Kidney (tissue), 14 donors: ENCODE data around the gene STIM1. TPM values are rescaled to one million over a fixed set of nuclear protein-coding genes. Genes with fewer than 3 reads are reported as not detected.
A peak's percentile ranks its signal among the peaks of the same experiment; 100 is the strongest.
"Not testable (repeated sequence)": the region's sequence is repeated elsewhere in the genome, so short reads cannot be mapped to it uniquely, and the experiment has no call there.

ENCODE experiments used
- DNase-seq, 5 donors: peaks; one replicate each; pipeline ENCODE4 v3.0.0-alpha.2; 2013 to 2020
- FAIRE-seq: peaks from 2 replicates; lab custom pipeline; 2012; peaks lifted over from hg19 to GRCh38; lab: Jason Lieb, UNC
- H3K27ac ChIP-seq, 2 donors: one replicate each; pipeline ENCODE4 v1.7.0; 2013; ENCODE audit warnings: low read depth in 2 of 2, low read length in 2 of 2, inconsistent platforms in 1 of 2
- H3K27me3 ChIP-seq: one replicate; pipeline ENCODE4 v1.7.1; 2013; ENCODE audit warnings: low read length, inconsistent platforms; ENCODE audit not compliant: control insufficient read depth, insufficient read depth
- H3K36me3 ChIP-seq, 3 donors: one replicate each; pipeline versions ENCODE4 v1.7.0 to v1.7.1; 2013; ENCODE audit warnings: low read length in 3 of 3, control low read depth in 1 of 3, inconsistent platforms in 1 of 3; ENCODE audit not compliant: insufficient read depth in 3 of 3, control insufficient read depth in 2 of 3
- H3K4me1 ChIP-seq, 3 donors: one replicate each; pipeline versions ENCODE4 v1.7.0 to v1.7.1; 2013; ENCODE audit warnings: low read length in 3 of 3, inconsistent platforms in 1 of 3, low read depth in 1 of 3; ENCODE audit not compliant: control insufficient read depth in 2 of 3, insufficient read depth in 2 of 3
- H3K4me3 ChIP-seq, 3 donors: one replicate each; pipeline versions ENCODE4 v1.7.0 to v1.8.1; 2013; ENCODE audit warnings: low read length in 3 of 3, control low read depth in 1 of 3, inconsistent platforms in 1 of 3
- H3K9ac ChIP-seq, 3 donors: one replicate each; pipeline versions ENCODE4 v1.7.0 to v1.7.1; 2013; ENCODE audit warnings: low read length in 3 of 3, control low read depth in 1 of 3, inconsistent platforms in 1 of 3
- H3K9me3 ChIP-seq, 3 donors: one replicate each; pipeline versions ENCODE4 v1.7.0 to v1.7.1; 2013; ENCODE audit warnings: low read length in 3 of 3, control low read depth in 1 of 3, inconsistent platforms in 1 of 3; ENCODE audit not compliant: control insufficient read depth in 2 of 3, insufficient read depth in 1 of 3
- intact Hi-C: fragments of 100-400 bp; cut with DNase I; formaldehyde crosslinking; loops from one replicate; pipeline ENCODE4 v1.11.1; 2022
- polyA plus RNA-seq: library from polyadenylated mRNA; stranded (reverse); fragments of 350-450 nt; fragmentation: Illumina TruSeq; extraction: RNeasy Lipid Tissue Mini Kit (QIAGEN cat#74804); gene quantifications from one replicate; pipeline ENCODE4 v1.2.3, GENCODE V29; 2014; ENCODE audit warnings: low read depth, low replicate concordance; ENCODE audit not compliant: insufficient read depth
- total RNA-seq: library from RNA; stranded (reverse); fragmentation: NEBNext Ultra II Directional; extraction: Animal tissue kit (Norgen Biotek cat#: 25700); gene quantifications from one replicate; pipeline ENCODE4 v1.2.1, GENCODE V29; 2021
- TF ChIP-seq, protein P1 (sequence below): IDR thresholded peaks from 3 replicates; pipeline ENCODE4 v1.5.1; 2012; ENCODE audit warnings: mild to moderate bottlenecking, moderate library complexity, borderline replicate concordance; ENCODE audit not compliant: insufficient read depth; ENCODE audit errors: extremely low read depth
- donor health status: control.
- donor health status: control.
- donor health status: control.
- donor health status: control.
- donor health status: control.
- donor health status: DM: yes; HTN: yes; CAD: no.
- donor health status: Normal renal cell carcinoma (clear cell type).

Gene STIM1
- total and polyA plus RNA-seq, 2 donors from 2014 or later, result 15.7 to 68.0 TPM

DNA sequence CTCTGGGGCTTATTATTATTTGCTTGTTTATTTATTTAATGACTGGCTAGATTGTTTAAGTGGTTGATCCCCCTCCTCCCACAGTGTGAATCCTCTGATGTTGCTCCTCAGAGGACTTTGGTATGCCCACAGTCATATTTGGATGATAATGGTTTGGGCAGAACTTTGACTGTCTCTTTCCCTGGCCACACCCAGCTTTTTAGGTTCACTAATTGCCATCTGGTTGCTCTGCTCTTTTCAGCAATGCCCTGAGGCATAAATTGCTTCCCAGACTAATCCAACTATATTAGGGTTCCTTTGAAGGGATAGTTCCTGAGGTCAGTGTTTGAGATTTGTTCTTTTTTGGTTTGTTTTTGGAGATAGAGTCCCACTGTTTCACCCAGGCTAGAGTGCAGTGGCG lies 139.8 kb downstream of the STIM1 start:
- no peaks in the 10 kb centered on the region for H3K36me3 ChIP-seq
- H3K4me3 ChIP-seq, result no peak overlapping the region
- FAIRE-seq (no peak), DNase-seq (no peak)
- H3K9me3 ChIP-seq, result peaks cover 0 to 10% (median 0%) of the 10 kb centered on the region in 3 donors
- TF ChIP-seq, protein P1, sequence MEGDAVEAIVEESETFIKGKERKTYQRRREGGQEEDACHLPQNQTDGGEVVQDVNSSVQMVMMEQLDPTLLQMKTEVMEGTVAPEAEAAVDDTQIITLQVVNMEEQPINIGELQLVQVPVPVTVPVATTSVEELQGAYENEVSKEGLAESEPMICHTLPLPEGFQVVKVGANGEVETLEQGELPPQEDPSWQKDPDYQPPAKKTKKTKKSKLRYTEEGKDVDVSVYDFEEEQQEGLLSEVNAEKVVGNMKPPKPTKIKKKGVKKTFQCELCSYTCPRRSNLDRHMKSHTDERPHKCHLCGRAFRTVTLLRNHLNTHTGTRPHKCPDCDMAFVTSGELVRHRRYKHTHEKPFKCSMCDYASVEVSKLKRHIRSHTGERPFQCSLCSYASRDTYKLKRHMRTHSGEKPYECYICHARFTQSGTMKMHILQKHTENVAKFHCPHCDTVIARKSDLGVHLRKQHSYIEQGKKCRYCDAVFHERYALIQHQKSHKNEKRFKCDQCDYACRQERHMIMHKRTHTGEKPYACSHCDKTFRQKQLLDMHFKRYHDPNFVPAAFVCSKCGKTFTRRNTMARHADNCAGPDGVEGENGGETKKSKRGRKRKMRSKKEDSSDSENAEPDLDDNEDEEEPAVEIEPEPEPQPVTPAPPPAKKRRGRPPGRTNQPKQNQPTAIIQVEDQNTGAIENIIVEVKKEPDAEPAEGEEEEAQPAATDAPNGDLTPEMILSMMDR, result no peak
- H3K4me1 ChIP-seq, result no peaks in the 10 kb centered on the region
- H3K9ac ChIP-seq, result no peak overlapping the region
- intact Hi-C loops, result no loop called here
- H3K27ac ChIP-seq, result no peak overlapping the region
- H3K27me3 ChIP-seq, result no peaks in the 10 kb centered on the region

DNA sequence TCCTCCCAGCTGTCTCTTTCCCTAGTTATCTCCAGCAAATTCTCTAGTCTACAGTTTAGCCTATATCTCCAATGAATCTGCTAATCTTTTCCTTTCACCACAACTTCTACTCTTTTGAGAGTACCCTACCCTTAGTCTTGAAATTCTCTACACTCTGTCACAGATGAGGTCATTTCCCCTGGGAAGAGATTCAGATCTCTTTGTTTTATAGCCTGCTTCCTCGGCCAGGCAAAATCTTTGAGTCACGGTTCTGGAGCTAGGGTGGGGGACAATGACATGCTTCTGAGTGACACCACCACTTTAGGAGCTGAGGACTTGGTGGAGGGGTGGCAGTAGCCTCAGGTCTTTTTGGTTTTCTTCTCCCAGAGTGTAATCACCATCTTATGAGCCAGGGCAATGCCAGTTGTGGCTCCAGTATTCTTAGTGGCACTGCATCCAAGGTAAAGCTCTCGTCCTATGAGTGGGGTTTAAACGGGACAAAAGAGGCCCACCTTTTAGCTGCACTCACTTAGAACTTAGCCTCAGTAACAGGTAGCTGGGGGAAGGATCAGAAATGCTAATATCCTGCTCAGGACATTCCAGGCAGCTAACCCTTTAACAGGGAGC lies 140.6 kb downstream of the STIM1 start:
- no peaks in the 10 kb centered on the region for H3K4me1 ChIP-seq
- no peak overlapping the region for H3K4me3 ChIP-seq
- TF ChIP-seq, protein P1, result no peak
- H3K27ac ChIP-seq, result no peak overlapping the region
- DNase-seq (peak in 1 of 5 donors; percentile 36), FAIRE-seq (no peak)
- H3K9me3 ChIP-seq, result peaks cover 0 to 10% (median 0%) of the 10 kb centered on the region in 3 donors
- no peaks in the 10 kb centered on the region for H3K27me3 ChIP-seq
- intact Hi-C loops, result no loop called here
- H3K36me3 ChIP-seq, result no peaks in the 10 kb centered on the region
- H3K9ac ChIP-seq, result no peak overlapping the region

DNA sequence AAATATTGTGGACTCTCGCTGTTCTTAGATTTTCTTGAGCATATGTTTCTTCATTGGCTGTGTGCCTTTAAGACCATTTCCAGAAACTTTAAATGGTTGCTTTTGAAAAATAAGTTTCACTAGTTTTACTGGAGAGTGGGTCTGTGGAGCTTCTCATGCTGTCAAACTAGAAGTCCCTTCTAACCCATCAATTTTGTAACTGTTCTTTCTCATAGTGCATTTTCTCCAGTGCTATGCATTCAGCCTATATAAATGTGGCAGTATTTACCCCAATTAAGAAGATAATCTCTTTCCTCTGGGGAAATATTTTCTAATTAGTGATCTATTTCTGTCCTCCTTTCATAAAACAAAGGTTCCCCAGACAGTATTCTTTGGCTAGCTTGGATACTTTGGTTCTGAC lies 141.2 kb downstream of the STIM1 start:
- no peak overlapping the region for H3K9ac ChIP-seq
- FAIRE-seq (no peak), DNase-seq (no peak)
- no peaks in the 10 kb centered on the region for H3K36me3 ChIP-seq
- H3K4me3 ChIP-seq, result no peak overlapping the region
- no peaks in the 10 kb centered on the region for H3K4me1 ChIP-seq
- TF ChIP-seq, protein P1, result no peak
- intact Hi-C loops, result no loop called here
- peaks cover 0 to 10% (median 0%) of the 10 kb centered on the region in 3 donors for H3K9me3 ChIP-seq
- no peaks in the 10 kb centered on the region for H3K27me3 ChIP-seq
- H3K27ac ChIP-seq, result no peak overlapping the region

DNA sequence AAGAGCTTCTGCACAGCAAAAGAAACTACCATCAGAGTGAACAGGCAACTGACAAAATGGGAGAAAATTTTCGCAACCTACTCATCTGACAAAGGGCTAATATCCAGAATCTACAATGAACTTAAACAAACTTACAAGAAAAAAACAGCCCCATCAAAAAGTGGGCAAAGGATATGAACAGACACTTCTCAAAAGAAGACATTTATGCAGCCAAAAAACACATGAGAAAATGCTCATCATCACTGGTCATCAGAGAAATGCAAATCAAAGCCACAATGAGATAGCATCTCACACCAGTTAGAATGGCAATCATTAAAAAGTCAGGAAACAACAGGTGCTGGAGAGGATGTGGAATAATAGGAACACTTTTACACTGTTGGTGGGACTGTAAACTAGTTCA lies 149.3 kb downstream of the STIM1 start:
- H3K36me3 ChIP-seq, H3K9me3 ChIP-seq, H3K4me1 ChIP-seq, FAIRE-seq, H3K27me3 ChIP-seq, DNase-seq, H3K9ac ChIP-seq, H3K4me3 ChIP-seq, H3K27ac ChIP-seq, intact Hi-C loops: not testable (repeated sequence)
